NCI-H2107 treated with DMSO at 0.1 percent for 48 hours (cell line): ENCODE measurements around the gene CYP27B1.

Experiments used
- DNase-seq: peaks from one replicate; lab custom pipeline; 2025; ENCODE audit not compliant: unreplicated experiment; lab: John Stamatoyannopoulos, UW

The CYP27B1 gene

DNA sequence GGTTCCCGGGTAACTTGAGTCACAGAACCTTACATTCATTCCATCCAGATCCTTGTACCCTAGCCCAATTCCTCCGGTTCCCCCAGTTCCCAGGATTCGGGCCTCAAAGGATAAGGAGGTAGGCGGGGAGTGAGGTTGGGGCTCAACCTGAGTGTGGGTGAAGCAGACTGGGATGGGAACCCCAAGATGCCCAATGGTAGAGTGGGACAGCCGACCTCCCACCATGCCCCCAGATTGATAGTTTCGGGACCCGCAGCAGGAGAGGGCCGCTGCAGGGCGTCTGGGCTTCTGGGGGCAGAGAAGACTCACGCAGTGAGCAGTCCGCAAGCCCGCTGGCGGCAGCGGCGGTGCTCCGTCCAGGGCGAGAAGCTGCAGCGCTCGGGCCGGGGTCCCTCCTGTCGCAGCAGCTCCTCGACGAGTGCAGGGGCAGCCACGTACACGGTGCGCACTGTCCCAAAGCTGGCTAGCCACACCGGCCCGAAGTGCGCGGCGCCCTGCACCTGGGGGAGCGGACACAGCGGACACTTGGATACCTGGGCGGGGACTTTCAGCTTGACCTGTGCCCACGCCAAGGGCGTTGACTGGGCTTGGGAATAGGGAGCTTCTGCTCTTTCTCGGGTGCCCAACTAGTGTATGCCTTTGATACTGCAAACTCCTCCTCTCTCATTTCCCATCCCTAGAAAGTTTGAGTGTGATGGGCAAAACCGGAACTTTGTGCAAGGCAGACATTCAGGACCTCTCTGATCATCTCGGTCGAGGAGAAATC, 997 bp downstream of the CYP27B1 start:
- no peak for DNase-seq

DNA sequence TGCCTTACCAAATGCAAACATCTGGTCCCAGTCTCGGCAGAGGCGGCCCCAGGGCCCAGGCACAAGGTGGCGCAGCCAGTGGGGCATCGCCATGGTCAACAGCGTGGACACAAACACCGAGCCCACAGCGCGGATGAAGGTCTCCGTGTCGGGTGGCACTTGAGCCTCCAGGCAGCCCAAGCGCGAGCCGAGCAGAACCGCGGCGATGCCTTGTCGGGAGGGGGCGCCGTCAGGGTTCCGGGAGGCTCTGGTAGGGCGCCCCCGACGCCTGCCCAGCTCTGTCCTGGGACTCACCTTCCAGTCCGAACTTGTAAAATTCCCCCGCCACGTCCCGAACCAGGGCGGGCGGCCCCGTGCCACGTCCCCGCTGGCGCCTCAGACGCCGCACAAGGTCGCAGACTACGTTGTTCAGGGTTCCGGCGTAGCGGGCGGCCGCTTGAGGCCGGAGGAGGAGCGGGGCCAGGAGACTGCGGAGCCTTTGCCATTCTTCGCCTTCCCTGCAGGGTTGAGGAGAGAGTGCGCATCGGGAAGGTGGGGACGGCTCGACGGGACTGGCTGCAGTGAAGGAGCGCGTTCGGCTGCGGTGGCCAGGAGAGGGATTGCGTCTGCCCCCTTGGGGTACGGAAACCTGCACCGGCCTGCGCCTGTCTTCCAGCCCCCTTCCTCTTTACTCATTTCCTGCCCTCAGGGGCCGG, 1.7 kb downstream of the CYP27B1 start:
- DNase-seq: no peak

DNA sequence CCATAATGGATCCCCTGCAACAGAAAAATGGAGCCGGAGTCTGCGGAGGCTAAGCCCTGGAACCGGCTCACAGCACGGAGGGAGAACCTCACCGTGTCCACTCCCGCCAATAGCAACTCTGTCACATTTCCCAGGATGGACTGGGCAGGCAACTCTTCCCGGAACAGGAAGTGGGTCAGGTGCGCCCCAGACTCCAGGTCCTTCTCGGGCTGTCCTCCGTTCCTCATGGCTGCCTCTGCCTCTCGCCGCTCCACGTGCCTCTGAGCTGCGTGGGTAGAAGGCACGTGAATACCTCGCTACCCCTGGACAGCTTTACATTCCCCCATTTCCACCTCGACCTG, 2.2 kb downstream of the CYP27B1 start:
- no peak for DNase-seq

DNA sequence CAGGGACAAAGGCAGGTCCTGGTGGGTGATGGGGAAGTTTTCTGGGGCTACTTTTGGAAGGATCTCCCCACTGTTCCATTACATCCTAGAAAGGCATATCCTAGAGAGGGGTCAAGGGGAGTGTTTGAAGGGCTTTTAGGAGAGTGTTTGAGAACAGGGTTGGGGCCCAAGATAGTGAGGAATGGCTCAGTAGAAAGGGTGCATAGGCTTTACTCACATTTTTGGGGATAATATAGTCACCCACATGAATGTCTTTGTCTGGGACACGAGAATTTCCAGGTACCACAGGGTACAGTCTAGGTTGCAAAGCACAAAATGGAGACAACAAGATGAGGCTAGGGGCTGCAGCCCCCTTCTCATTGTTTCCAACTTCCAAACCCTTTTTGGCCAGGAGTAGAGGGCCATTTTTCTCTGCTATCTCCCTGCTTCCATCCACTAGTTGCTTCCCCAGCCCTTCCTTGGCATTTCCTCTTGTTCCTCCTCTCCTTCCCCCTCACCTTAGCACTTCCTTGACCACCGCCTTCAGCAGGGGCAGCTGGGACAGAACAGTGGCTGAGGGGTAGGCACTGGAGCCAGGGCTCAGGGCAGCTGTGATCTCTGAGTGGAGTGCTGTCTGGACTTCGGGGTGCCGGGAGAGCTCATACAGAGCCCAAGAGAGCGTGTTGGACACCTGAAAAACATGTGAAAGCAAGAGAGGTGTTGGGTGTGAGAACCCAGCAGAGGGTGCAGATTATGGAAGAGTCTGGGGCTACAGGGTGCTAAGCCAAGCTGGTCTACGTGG, 2.8 kb downstream of the CYP27B1 start:
- no peak for DNase-seq

DNA sequence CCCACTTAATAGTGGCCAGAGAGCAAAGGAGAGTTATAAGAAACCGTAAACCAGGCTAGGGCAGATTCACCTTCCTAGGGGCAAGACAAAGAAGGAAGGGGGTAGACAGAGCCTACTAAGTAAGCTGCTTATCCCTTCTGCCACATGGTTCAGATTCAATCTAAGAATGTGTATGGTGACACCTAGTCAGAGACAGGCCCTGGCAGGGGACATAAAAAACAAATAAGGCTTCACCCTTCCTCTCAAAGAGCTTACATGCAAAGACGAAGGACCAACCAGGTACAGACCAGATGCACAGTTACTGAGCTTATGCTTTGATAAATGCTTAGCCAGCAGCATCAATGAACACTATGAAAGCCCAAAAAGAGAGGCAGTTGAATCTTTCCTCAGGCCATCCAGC, 4.4 kb downstream of the CYP27B1 start:
- no peak for DNase-seq

DNA sequence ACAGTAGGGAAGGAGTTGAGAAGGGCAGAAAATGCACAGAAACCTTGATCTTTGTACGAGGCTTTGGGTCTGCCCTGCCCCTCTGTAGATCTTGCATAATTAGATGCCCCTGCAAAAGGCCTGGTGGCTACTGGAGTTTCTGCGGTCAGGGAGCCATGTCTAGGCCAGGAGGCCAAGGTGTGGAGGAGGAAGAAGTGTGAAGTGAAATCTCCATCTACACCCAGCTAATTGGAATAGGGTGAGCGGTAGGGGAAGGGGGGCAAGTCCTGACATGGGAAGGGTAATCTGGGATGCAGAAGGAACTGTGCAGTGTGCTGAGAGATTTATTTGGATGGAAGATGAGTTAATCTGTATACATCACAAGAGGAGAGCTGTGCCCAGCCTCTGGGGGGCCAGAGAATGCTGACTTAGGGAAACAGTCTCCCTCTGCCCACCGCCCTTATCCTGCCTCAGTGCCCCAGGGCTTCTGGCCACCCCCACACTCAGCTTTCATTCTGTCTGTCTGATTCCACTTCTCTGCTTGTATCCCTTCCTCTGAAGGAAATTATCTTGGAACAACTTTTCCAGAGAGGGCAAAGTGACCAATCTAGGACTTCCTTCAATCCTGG, 5.4 kb downstream of the CYP27B1 start:
- DNase-seq: no peak

DNA sequence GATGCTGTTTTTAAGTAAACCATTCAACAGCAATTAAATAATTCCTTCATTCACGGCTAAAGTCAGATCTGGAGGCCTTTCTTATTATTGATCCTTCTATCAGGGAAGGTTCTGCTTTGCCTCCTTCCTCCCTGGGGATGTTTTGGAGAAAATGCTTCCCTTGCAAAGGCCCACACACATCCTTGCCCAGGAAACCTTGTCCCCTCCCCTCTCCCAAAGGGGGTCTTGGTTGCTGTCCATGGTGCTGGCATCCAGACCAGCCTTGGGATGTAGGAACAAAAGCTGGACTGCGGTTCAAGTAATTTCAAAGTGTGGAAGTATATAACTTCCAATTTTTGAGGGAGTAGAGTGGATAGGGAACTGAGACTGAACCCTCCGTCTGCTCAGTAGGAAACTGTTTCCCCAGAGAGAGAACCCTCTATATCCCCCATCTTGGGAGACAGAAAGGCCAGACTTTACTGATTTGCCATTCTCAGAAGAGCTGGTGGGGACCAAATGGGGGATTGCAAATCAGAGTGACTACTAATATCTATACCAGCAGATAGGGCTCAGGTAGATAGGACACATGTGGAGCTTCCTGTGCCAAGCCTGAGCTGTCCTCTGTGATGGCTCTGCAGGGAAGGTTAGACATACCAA, 6.4 kb downstream of the CYP27B1 start:
- no peak for DNase-seq

DNA sequence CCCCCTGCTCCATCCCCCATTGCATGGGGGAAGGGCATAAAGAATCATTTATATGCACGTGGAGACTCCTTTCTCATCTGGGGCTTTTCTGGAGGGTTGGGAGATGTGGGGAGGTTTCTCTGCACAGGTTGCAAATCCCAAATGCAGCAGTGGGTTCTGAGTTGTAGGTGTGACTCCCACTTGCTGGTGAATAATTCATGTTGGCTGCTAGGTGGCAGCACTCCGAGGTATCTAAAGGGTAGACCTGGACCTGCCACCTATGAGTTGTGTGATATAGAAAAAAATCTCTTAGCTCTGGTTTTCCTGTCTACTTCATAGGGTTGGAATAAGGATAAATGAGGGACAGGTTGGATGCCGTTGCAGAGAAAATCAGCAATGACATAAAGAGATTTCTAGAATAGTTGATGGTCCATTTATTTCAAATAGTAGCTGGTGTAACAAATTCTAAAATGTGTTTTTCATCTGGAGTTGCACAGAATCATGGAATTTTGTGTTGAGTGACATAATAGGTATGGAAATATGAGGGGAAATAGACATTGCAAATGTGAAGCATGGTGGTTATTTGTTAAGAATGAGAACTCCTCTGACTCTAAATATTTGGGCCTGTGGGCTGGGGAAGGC, 7.4 kb downstream of the CYP27B1 start:
- no peak for DNase-seq

DNA sequence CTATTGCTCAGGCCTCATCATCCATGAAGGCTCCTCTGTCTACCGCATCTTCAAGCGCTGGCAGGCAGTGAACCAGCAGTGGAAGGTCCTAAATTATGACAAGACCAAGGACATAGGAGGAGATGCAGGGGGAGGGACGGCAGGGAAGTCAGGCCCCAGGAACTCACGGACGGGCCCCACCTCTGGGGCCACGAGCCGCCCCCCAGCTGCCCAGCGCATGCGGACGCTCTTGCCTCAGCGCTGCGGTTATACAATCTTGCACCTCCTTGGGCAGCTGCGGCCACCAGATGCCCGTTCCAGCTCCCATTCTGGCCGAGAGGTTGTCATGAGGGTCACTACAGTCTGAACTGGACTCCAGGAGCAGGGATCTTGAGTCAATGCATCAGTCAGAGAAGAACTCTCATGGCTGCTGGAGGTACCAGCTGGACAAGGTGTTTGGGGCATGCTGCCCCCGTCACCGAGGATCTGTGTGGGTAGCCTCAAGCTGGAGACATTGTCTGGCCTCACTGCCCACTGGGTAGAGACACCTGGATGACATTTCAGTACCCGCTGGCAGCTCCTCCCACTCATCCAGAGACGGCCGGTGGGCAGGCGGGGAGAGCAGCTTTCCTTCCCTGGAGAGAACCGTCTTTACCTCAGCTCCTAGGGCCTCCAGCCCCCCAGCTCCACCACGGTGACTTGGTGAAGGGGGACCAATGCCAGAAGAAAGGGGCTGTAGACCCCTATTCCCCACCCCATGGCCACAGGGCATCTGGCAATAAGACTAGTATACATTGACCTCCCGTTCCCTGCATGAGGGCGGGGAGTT, 8.1 kb downstream of the CYP27B1 start:
- no peak for DNase-seq

DNA sequence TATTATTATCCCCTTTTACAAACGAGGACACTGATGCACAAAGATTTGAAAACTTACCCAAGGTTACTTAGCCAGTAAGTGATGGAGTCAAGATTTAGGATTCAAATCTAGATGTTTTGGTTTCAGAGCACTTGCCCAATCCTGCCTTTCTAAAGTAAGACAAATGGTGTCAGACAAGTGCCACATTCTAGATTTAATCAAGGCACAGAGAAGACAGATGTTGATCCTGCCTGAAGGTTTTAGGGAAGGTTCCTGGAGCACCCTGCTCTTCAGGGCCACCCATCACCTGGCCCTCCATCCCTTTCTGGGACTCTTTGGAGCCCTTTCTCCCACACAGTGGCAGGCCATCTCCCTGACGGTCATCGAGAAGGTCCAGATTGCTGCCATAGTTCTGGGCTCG, 9.1 kb downstream of the CYP27B1 start:
- DNase-seq: no peak

DNA sequence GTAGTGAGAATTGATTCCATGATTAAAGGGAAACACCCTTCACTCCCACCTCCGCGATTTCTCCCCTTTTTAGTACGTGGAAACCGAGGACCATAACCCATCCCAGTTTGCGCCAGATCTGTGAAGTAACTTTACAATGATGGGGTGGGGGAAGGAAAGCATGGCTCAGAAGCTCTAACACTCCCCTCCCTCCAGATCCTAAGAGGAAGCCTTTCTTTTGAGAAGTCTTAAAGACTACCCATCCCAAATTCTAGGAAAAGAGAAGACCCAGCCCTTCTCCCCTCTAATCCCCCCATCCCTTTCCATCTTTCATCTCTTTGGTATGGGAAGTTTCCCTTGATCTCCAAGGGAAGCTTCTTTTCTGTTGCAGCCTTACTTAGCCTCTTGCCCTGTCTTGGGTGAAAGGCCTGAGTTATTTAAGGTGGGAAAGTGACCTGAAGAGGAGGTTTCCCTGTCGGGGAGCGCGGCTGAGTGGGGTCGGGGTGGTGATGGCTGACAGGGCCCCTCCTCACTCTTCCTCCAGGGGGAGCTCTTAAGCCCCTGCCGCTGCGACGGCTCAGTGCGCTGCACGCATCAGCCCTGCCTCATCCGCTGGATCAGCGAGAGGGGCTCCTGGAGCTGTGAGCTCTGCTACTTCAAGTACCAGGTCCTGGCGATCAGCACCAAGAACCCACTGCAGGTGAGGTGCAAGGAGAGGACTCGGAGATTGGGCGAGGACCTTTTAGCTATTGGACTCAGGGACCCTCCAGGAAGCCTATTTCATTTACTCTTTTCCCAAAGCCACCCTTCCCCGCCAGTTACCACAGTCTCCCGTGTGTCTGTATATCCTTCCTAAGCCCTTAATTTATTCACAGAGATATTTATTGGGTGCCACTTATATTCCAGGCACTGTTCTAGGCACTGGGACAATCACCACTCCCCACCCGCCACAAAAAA, 10.2 kb downstream of the CYP27B1 start:
- no peak for DNase-seq

DNA sequence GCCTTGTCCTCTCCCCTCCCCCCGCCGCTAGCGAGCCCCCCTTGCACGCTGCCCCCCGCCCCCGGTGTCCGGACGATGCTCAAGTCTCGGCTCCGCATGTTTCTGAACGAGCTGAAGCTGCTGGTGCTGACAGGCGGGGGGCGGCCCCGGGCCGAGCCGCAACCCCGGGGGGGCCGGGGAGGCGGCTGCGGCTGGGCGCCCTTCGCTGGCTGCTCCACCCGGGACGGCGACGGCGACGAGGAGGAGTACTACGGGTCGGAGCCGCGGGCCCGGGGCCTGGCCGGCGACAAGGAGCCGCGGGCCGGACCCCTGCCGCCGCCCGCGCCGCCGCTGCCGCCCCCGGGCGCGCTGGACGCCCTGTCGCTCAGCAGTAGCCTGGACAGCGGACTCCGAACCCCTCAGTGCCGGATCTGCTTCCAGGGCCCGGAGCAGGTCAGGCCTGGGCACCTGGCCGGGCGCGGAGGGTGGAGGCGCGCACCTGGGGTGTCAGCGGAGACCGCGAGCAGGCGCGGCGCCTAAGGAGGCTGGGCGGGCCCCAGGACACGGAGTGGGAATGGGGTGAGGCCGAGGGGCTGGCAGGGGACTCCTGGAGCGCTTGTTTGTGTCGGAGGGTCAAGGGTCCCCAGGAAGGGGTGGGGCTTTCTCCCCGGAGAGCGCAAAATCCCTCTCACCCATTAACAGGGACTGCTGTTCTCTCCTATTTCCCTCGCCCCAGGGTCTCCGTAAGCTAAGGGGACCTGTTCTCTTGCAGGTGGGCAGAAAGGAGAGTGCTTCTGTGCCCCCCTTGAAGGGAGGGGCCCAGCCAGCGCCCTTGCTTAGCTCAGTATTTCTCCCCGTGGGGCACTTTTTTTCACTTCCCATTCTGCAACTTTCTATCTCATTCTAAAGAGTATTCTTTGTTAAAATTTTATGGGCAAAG, 11.2 kb downstream of the CYP27B1 start:
- no peak for DNase-seq

DNA sequence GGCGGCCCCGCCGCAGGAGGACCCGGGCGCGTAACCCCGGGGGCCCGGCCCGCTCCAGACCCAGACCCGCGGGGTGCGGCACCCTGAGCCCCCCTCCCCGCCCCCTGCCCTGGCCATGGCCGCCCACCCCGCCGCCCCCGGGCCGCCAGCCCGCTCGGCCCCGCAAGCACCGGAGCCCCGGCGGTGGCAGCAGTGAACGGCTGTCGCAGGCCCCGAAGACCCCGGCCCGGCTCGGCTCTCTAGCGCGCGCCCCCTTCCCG, 11.8 kb downstream of the CYP27B1 start:
- DNase-seq: no peak

DNA sequence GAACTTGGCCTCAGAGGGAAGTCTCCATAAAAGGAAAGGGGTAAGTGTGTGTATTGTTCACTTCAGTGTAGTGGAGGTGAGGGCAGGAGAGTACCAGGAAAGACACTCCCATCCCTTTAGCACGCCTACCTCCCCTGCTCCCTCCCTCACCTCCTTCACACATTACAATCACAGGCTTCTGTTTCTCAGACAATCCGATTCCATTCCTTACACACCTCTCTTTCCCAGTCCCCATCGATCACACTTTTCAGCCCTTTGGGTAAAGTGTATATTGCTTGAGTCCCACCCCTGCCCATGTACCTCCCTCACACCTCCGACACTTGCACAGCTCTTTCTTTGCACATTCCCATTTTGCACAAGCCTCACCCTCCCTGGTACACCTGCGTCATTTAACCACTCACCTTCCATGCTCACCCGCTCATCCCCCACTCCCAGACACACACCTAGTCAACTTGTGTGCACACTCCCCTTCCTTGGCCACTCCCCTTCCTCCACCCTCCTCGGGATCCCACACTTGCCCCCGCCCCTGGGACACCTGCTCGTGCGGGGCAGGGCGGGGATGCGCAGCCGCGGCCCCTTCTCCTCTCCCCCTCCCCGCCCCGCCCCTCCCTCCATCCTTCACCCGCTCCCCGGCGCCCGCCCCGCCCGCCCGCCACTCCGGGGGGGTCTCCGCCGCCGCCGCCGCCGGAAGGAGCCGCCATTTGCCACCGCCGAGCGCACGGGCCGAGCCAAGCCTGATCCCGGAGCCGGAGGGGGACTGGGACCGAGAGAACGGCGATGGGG, 12.3 kb downstream of the CYP27B1 start, which contains the start of gene MARCHF9:
Gene MARCHF9 (plus strand): TSS at position 693 of the 783 bp plus-strand sequence. CDS start 426 bp downstream, outside the sequence.
- DNase-seq: peak; percentile 90

DNA sequence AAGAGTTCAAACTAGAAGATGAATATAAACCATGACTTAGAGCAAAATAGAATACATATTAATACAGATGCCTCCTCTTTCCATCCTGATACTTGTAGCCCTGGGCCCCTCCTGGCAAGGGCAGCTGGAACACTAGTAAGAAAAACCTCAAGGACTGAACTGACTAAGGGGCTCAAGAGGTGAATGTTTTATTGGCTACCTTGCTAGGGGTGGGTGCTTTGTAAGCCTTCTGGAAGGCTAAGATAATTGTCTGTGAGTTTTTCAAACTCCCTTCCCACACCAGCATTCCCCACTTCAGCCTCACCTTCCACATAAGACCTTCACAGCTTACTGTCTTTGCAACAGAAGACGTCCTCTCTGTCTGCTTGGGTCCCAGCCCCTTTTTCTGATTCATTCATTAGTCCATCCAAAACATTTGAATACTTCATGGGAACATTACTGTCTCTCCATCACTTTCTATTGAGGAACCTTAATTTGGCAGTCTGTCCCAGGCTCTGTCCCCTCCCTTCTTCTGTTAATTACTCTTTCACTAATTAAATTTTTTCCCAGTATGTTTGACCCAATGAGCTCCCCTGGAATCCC, 13.0 kb downstream of the CYP27B1 start:
- DNase-seq: no peak

DNA sequence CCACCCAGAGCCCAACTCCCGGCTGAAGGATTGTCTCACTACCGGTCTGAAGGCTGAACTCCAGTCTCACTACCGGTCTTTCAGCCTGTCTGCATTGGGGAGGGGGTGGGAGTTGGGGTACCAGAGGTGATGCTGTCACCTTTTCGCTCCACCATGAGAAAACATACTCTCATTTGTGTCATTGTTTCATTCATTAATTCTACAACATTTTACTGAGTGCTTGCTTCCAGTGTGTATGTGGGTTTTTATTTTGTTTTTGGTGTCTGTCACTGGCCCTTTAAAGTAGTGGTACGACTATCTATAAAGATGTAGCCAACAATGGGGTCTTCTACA, 14.2 kb downstream of the CYP27B1 start:
- DNase-seq: no peak
